ENCODE measurements around the gene PNCK. TPM values are rescaled to one million over a fixed set of nuclear protein-coding genes. Genes with fewer than 3 reads are reported as not detected.

Gene PNCK
- total RNA-seq, 1 experiment from 2014 or later, result 0.84 TPM

- POLR2A ChIA-PET, result no interaction called here
Observed at GRCh38 chrX:153659268-153659667, 14.3 kb downstream of the PNCK start.

More at GRCh38 chrX:153659268-153659667, 14.3 kb downstream of the PNCK start:
- DNase-seq (ENCODE audit: low read depth, low spot score), result no peak
- ChIA-PET CTCF (interaction anchor here (0.6 to 0.7 kb wide), 2 partner anchors 664 to 719 kb away, joined by 3 to 5 read pairs; no protein-coding TSS in a partner anchor), RAD21 (ENCODE audit: low non-redundant PET in 1 of 2, low total read pairs in 2 of 2, uncharacterized antibody in 2 of 2, unreplicated experiment in 2 of 2) (no interaction called here)
- intact Hi-C loops (cut with micrococcal nuclease), result no loop called here
- no peak for TF ChIP-seq POLR2A (IDR thresholded peaks at IDR 0.05; ENCODE audit: borderline replicate concordance, extremely low read depth, insufficient read depth, insufficient read length)
- no peak for TF ChIP-seq ATF3 (IDR thresholded peaks at IDR 0.05)
- no peak for TF ChIP-seq REST (IDR thresholded peaks at IDR 0.05; ENCODE audit: low read depth)
- no peak for TF ChIP-seq ZNF274 (IDR thresholded peaks at IDR 0.05; ENCODE audit: low read depth, low read length)
- Histone ChIP-seq H3K36me3 (ENCODE audit: control insufficient read depth in 1 of 2, insufficient read depth in 2 of 2, low read length in 2 of 2) (no peaks in the 10 kb centered on the region), H3K79me2 (ENCODE audit: insufficient read depth, low read length) (no peaks in the 10 kb centered on the region), H3K9me3 (ENCODE audit: control insufficient read depth in 1 of 2, insufficient read depth in 1 of 2, low read depth in 1 of 2, low read length in 2 of 2) (no peaks in the 10 kb centered on the region), H3K9me2 (ENCODE audit: insufficient read depth) (no peaks in the 10 kb centered on the region), H4K20me1 (ENCODE audit: insufficient read depth) (no peaks in the 10 kb centered on the region), H3K4me1 (ENCODE audit: control insufficient read depth in 1 of 2, insufficient read depth in 2 of 2, low read length in 2 of 2) (no peaks in the 10 kb centered on the region; a peak in 2 of 4 replicates), H3K4me2 (ENCODE audit: low read length) (no peak overlapping the region), H2AFZ (ENCODE audit: low read depth, low read length, poor library complexity, severe bottlenecking) (no peak overlapping the region), H3K4me3 (replicated peaks in 1 of 2; ENCODE audit: low read depth in 1 of 2, low read length in 2 of 2) (no peak overlapping the region), H3K27ac (ENCODE audit: low read depth, low read length) (no peak overlapping the region), H3K9ac (ENCODE audit: low read length) (no peak overlapping the region), H3K27me3 (ENCODE audit: insufficient read depth, low read length) (no peaks in the 10 kb centered on the region)
- no peak for ATAC-seq
- BruUV-seq (replicated peaks), result no TSS peak
